H9 (cell line): ENCODE data around the gene NR2F1-AS1. TPM values are rescaled to one million over a fixed set of nuclear protein-coding genes. Genes with fewer than 3 reads are reported as not detected.

Experiments used
- DNase-seq: peaks from one replicate; pipeline ENCODE4 v3.0.0-alpha.2; 2017
- H2AFZ ChIP-seq: one replicate; pipeline ENCODE4 v1.6.1; 2013; ENCODE audit warnings: mild to moderate bottlenecking, low read length, control low read depth, moderate library complexity
- H2AK5ac ChIP-seq: 2 replicates; pipeline ENCODE4 v1.6.1; 2013; ENCODE audit warnings: low read length, control low read depth, mixed read lengths; ENCODE audit not compliant: insufficient read length
- H2BK120ac ChIP-seq: one replicate; pipeline ENCODE4 v1.6.1; 2013; ENCODE audit warnings: low read depth, mild to moderate bottlenecking, low read length, control low read depth, inconsistent platforms; ENCODE audit not compliant: poor library complexity, severe bottlenecking
- H2BK12ac ChIP-seq: 2 replicates; pipeline ENCODE4 v1.6.1; 2013; ENCODE audit warnings: low read length, control low read depth, mixed read lengths, low read depth; ENCODE audit not compliant: insufficient read length
- H2BK15ac ChIP-seq: 2 replicates; pipeline ENCODE4 v1.6.1; 2013; ENCODE audit warnings: low read depth, low read length, control low read depth
- H2BK20ac ChIP-seq: one replicate; pipeline ENCODE4 v1.6.1; 2013; ENCODE audit warnings: low read depth, mild to moderate bottlenecking, low read length, control low read depth, inconsistent platforms; ENCODE audit not compliant: poor library complexity, severe bottlenecking
- H2BK5ac ChIP-seq: 2 replicates; pipeline ENCODE4 v1.6.1; 2013; ENCODE audit warnings: low read length, control low read depth, mixed read lengths; ENCODE audit not compliant: insufficient read length
- H3K14ac ChIP-seq: 2 replicates; pipeline ENCODE4 v1.6.1; 2013; ENCODE audit warnings: low read length, control low read depth; ENCODE audit not compliant: insufficient read depth
- H3K18ac ChIP-seq: 2 replicates; pipeline ENCODE4 v1.6.1; 2013; ENCODE audit warnings: low read depth, mild to moderate bottlenecking, mixed read lengths, low read length, control low read depth; ENCODE audit not compliant: insufficient read length
- H3K23ac ChIP-seq: 2 replicates; pipeline ENCODE4 v1.6.1; 2013; ENCODE audit warnings: low read length, control low read depth, mixed read lengths, low read depth; ENCODE audit not compliant: insufficient read length
- H3K23me2 ChIP-seq: 2 replicates; pipeline ENCODE4 v1.6.1; 2013; ENCODE audit warnings: low read depth, mild to moderate bottlenecking, mixed read lengths, low read length, control low read depth; ENCODE audit not compliant: insufficient read length, poor library complexity, severe bottlenecking
- H3K27ac ChIP-seq: 2 replicates; pipeline ENCODE4 v1.5.1; 2013; ENCODE audit warnings: low read length, control low read depth, mixed read lengths, low read depth; ENCODE audit not compliant: insufficient read length
- H3K27me3 ChIP-seq: 2 replicates; pipeline ENCODE4 v1.6.1; 2013; ENCODE audit warnings: low read length, control low read depth, inconsistent platforms; ENCODE audit not compliant: insufficient read depth
- H3K4ac ChIP-seq: 2 replicates; pipeline ENCODE4 v1.6.1; 2013; ENCODE audit warnings: low read depth, mild to moderate bottlenecking, control low read depth, inconsistent platforms, low read length, moderate library complexity
- H3K4me1 ChIP-seq: 2 replicates; pipeline ENCODE4 v1.6.1; 2013; ENCODE audit warnings: low read length, control low read depth, inconsistent platforms; ENCODE audit not compliant: insufficient read depth
- H3K4me2 ChIP-seq: 2 replicates; pipeline ENCODE4 v1.6.1; 2013; ENCODE audit warnings: low read length, control low read depth, mixed read lengths; ENCODE audit not compliant: insufficient read length, insufficient read depth
- H3K56ac ChIP-seq: 2 replicates; pipeline ENCODE4 v1.6.1; 2013; ENCODE audit warnings: low read depth, mild to moderate bottlenecking, mixed read lengths, low read length, control low read depth; ENCODE audit not compliant: insufficient read length
- H3K79me1 ChIP-seq: 2 replicates; pipeline ENCODE4 v1.6.1; 2013; ENCODE audit warnings: low read depth, mild to moderate bottlenecking, moderate library complexity, low read length, control low read depth, inconsistent platforms; ENCODE audit not compliant: insufficient read depth, poor library complexity, severe bottlenecking
- H3K79me2 ChIP-seq: 2 replicates; pipeline ENCODE4 v1.6.1; 2013; ENCODE audit warnings: low read length, control low read depth, inconsistent platforms; ENCODE audit not compliant: insufficient read depth
- H3K9ac ChIP-seq: 2 replicates; pipeline ENCODE4 v1.6.1; 2013; ENCODE audit warnings: low read length, control low read depth, mixed read lengths; ENCODE audit not compliant: insufficient read length; ENCODE audit errors: extremely low read depth
- H3K9me3 ChIP-seq: one replicate; pipeline ENCODE4 v1.6.1; 2013; ENCODE audit warnings: low read depth, low read length, inconsistent platforms; ENCODE audit not compliant: control insufficient read depth
- H3T11ph ChIP-seq: one replicate; pipeline ENCODE4 v1.6.1; 2013; ENCODE audit warnings: mild to moderate bottlenecking, low read length, control low read depth, inconsistent platforms
- H4K20me1 ChIP-seq: one replicate; pipeline ENCODE4 v1.6.1; 2013; ENCODE audit not compliant: control insufficient read depth, insufficient read length, insufficient read depth
- H4K5ac ChIP-seq: 2 replicates; pipeline ENCODE4 v1.6.1; 2013; ENCODE audit warnings: low read depth, mild to moderate bottlenecking, mixed read lengths, low read length, control low read depth; ENCODE audit not compliant: insufficient read length
- H4K8ac ChIP-seq: replicated peaks from 2 replicates; pipeline ENCODE4 v1.6.1; 2013; ENCODE audit warnings: low read length, control low read depth, mixed read lengths, low read depth; ENCODE audit not compliant: insufficient read length
- H4K91ac ChIP-seq: 2 replicates; pipeline ENCODE4 v1.6.1; 2013; ENCODE audit warnings: low read depth, mild to moderate bottlenecking, moderate library complexity, mixed read lengths, low read length, control low read depth; ENCODE audit not compliant: insufficient read length
- H3K27ac Mint-ChIP-seq, 3 experiments: 2 replicates in 2 of 3; 3 replicates in 1 of 3; pipeline ENCODE4 v1.8.0; 2020 to 2021; ENCODE audit warnings: mixed read lengths in 3 of 3, mild to moderate bottlenecking in 1 of 3, moderate library complexity in 1 of 3
- H3K27me3 Mint-ChIP-seq: 2 replicates; pipeline ENCODE4 v1.8.0; 2021; ENCODE audit warnings: low read depth, mild to moderate bottlenecking, moderate library complexity, mixed read lengths
- H3K36me3 Mint-ChIP-seq, 3 experiments: 2 replicates in 2 of 3; 3 replicates in 1 of 3; pipeline ENCODE4 v1.8.0; 2020 to 2021; ENCODE audit warnings: low read depth in 3 of 3, mixed read lengths in 3 of 3; ENCODE audit not compliant: insufficient read depth in 1 of 3
- H3K4me1 Mint-ChIP-seq, 2 experiments: 2 replicates each; pipeline ENCODE4 v1.8.0; 2020; ENCODE audit warnings: mixed read lengths in 2 of 2
- H3K4me3 Mint-ChIP-seq, 2 experiments: 2 replicates in 1 of 2; 3 replicates in 1 of 2; pipeline ENCODE4 v1.8.0; 2020 to 2021; ENCODE audit warnings: mild to moderate bottlenecking in 2 of 2, mixed read lengths in 2 of 2, moderate library complexity in 1 of 2
- H3K9me3 Mint-ChIP-seq, 2 experiments: 2 replicates in 1 of 2; 3 replicates in 1 of 2; pipeline ENCODE4 v1.8.0; 2020; ENCODE audit warnings: mild to moderate bottlenecking in 2 of 2, mixed read lengths in 2 of 2, moderate library complexity in 1 of 2
- CTCF ChIP-seq: fragments of 200-600 bp; sonication (generic); conservative IDR thresholded peaks from 3 replicates; pipeline ENCODE4 v1.8.0; 2021; ENCODE audit warnings: antibody characterized with exemption, mild to moderate bottlenecking
- total RNA-seq: library from RNA; stranded (reverse); gene quantifications from 2 replicates; pipeline ENCODE4 v1.2.1, GENCODE V29; 2021

NR2F1-AS1 gene
- total RNA-seq, 1 experiment from 2014 or later: 1.9 TPM

GRCh38 chr5:93606382-93606752 is 25.3 kb upstream of the NR2F1-AS1 start:
- Histone ChIP-seq H3K23ac (no peak overlapping the region), H3K9me3 (no peaks in the 10 kb centered on the region), H3K9ac (no peak overlapping the region), H2BK5ac (no peak overlapping the region), H4K5ac (no peak overlapping the region), H3K4me2 (no peak overlapping the region), H3K18ac (no peak overlapping the region), H2BK20ac (no peak overlapping the region), H3K79me2 (no peaks in the 10 kb centered on the region), H3K79me1 (no peaks in the 10 kb centered on the region), H2AFZ (no peak overlapping the region), H3K27me3 (peaks cover 85% of the 10 kb centered on the region), H3K27ac (no peak overlapping the region), H2BK12ac (no peak overlapping the region), H2BK15ac (no peak overlapping the region), H2AK5ac (no peak overlapping the region), H3T11ph (no peak overlapping the region), H3K23me2 (peaks cover 4% of the 10 kb centered on the region), H2BK120ac (no peak overlapping the region), H4K91ac (no peak overlapping the region), H4K8ac (no peak overlapping the region), H3K14ac (no peak overlapping the region), H3K4me1 (peaks cover 3% of the 10 kb centered on the region; the same call in 1 of the 2 replicates), H4K20me1 (no peaks in the 10 kb centered on the region), H3K4ac (no peak overlapping the region), H3K56ac (no peak overlapping the region)
- Mint-ChIP-seq H3K4me1 (peaks cover 21 to 51% of the 10 kb centered on the region in 2 experiments), H3K27ac (no peak overlapping the region), H3K4me3 (no peak overlapping the region), H3K9me3 (peaks cover 2 to 21% of the 10 kb centered on the region in 2 experiments; a peak in 3 of 5 replicates), H3K27me3 (no peaks in the 10 kb centered on the region), H3K36me3 (no peaks in the 10 kb centered on the region)
- no peak for DNase-seq
- TF ChIP-seq CTCF: no peak
